OCI-M2 (cell line): ENCODE results near the gene CIC.

Source experiments
- DNase-seq: peaks from one replicate; lab custom pipeline; 2025; ENCODE audit not compliant: unreplicated experiment; lab: John Stamatoyannopoulos, UW

CIC gene

GRCh38 chr19:42242512-42243409 lies 26.3 kb upstream of the CIC start, which contains the start of gene GSK3A:
Gene GSK3A, minus strand, starts transcription at chr19:42242602. Its CDS starts 137 bp downstream, at chr19:42242465.
- peak; percentile 94 for DNase-seq

DNA sequence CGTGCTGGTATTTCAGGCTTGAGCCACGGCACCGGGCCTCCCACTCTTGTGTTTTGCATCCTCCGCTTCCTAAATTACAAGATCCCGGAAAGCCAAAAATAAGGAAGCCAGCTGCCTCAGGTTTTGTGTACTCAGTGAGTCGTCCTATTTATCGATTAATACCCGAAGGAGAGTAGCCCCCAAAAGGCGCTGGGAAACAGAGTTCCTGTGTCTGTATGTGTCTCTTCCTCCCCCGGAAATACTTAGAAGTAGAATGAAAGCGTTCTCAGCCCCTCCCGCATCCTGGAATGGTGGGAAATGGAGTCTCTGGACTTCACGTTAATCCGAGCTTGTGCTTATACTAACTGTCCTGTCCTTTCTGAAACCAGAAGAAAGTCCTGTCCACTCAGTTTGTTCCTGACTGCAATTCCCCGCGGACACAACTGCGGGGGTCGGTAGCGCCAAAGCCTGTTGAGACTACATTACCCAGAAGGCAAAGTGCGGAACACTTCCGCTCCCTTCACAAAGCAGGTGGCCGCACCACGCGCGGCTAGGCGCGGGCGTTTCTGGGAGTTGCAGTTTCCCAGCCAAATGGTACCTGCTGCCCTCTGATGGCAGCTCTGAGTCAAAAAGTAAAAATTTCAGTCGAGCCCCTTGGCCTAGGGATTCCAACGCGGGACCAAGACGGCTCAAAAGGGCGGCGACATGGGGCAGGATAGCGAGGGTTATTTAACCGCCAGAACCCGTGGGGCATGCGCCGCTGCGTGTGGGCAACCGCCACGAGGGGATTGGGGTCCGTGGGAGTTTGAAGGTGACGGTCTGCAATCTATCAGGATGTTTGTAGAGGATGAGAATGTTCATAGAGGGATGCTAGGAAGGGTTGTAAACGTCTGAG lies 24.5 kb upstream of the CIC start:
- DNase-seq: peak; percentile 92

DNA sequence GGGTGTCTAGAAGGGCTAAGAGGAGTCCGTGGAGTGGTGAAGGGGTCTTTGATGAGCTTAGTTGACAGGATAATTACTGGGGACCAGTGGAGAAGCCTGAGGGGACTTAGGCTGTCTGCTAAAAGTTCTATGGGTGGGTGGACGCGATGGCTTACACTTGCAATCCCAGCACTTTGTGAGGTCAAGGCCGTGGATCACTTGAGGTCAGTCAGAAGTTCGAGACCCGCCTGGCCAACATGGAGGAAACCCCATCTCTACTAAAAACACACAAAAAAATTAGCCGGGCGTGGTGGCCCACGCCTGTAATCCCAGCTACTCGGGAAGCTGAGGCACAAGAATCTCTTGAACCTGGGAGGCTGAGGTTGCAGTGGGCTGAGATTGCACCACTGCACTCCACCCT lies 23.8 kb upstream of the CIC start:
- no peak for DNase-seq

DNA sequence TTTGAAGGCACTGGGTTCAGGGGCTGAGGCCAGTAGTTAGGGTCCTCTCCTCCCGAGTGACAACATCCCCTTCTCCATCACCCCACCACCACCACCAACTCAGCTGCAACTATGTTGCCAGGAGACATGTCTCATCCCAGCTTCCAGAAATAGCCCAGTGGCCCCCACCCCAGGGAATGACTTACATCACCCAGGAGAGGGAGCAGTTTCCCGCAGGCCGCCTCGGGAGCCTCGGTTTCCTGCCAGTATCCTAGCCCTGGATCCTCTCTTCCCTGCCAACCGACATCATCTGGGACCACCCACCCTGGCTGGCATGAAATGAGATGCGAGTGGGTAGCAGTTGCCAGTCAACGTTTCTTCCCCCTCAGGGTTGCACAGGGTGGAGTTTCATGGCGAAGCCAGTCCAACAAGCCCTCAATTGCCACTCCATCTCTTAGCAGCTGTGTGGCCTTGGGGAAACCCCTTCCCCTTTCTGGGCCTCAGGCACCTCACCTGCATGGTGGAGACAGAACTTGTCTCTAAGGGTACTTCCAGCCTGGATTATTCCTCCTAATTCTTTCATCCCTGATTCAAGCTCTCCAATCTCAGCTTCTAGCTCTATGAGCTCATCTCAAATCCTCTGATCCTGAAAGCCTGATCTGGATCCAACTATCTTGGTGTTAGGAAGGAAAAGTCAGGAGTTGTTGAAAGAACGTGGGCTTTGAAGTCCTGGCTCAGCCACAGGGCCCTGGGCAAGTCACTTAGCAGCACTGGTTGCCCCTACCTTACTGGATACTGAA lies 22.7 kb upstream of the CIC start:
- no peak for DNase-seq

- DNase-seq: no peak
Observed at GRCh38 chr19:42246922-42247639, 22.0 kb upstream of the CIC start.

- DNase-seq: no peak
Observed at GRCh38 chr19:42247640-42248199, 21.3 kb upstream of the CIC start.

DNA sequence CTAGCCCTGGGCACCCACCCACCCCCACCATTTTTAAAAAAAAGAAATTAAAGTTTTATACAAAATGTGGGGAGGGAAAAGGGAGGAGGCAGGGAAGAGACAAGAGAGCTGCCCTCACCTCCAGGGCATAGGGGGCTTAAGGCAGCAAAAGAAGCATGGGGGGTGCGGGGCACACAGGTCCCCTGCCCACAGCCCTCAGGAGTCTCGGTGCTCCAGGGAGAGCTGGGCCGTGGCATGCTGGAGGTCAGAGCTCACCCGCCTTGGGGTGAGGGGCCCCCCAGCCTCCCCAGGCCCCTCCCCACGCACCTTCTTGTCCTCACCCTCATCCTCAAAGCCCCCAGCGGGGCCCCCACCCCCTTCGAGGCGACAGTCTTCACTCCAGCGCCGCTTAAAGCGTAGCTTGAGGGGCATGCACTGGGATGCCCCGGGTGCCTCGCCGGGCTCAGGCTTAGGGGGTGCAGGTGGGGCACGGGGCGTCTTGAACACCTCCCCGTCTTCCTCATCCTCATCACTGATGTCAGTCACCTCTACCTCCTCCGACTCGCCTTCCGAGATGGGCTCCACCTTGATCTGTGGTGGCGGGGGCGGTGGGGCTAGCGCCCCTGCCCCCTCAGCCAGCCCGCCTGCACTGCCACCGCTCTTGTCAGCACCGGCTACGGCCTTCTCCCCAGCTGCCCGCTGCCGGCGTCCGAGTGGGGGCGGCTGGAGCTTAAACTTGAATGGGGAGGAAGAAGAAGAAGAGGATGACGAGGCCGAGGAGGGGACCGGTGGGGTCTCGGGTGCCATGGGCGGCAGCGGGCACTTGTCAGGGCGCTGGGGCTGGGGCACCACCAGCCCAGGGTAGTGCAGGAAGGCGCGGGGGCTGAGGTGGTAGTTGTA lies 20.5 kb upstream of the CIC start:
- no peak for DNase-seq

GRCh38 chr19:42249149-42249750 lies 19.8 kb upstream of the CIC start:
- DNase-seq: no peak

DNA sequence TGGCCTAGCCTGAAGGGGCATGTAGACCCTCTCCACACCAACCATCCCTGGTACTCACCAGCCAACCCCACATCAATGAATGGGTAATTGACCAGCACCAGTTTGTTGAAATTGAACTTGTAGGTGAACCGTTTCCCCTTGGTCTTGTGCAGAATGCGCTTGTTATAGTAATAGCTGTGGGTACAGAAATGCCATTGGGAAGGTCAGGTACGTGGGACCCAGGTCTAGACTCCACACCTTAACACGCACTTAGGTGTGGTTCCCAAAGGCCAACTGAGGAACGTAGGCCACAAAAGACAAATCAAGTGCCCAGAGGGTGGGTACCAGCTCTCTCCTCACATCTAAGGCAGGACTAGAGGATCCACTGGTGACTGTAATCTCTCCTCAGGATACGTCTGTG lies 19.3 kb upstream of the CIC start:
- DNase-seq: no peak

DNA sequence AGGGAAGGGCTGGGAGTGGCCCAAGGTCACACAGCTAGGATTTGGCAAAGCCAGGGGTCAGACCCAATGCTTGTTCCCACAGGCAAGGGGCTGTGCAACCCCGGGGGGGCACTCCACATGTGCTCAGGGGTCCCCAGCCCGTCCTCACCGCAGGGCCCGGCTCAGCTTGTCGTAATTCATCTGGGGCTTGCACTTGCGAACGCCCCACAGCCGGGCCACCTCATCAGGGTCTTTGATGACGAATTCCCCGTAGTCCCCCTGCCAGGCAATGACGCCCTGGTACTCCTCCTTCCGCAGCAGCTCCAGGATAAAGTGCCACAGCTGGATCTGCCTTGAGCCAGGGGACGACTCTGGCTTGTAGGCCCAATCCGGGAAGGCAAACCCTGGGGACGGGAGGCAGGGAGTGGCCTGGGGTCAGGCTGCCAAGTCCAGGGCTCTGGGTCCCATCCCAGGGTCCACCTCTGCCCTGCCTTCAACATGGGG lies 18.8 kb upstream of the CIC start:
- DNase-seq: no peak

DNA sequence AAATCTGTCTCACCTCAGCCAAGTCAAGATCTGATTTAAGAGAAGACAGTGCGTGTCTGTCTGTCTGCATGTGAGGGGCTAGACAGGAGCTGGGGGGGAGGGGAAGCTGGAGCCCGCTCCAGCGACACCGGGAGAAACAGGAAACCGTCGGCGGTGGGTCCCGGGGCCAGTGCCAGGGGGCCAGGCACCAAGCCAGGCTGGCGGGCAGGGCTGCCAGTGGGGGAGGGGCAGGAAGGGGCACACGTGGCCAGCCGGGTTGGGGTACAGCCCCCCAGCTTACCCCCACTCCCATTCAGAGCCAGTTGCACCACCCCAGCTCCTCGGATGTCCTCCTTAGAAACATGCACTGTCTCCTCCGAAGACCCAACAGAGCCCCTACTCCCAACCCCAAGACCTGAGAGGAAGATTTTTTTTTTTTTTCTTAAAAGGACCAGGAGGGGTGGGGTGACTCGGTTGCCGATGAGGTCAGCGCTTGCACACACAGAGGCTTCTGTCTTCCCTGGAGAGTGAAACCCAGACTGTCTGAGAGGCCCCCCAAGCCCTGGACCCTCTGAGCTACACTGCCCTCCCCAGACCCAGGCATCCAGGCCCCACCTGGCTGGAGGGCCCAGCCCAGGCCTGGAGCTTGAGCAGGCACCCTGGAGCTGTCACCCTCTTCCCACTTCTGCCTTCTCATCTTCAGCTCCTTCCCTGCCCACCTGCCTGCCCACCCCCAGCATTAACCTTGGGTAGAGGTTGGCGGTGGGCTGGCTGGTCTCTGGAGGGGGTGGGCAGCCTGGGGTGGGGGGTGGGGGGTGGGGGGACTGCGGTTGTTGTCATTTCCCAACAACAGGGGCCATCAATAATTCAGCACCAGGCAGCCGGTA lies 18.2 kb upstream of the CIC start:
- DNase-seq: no peak

DNA sequence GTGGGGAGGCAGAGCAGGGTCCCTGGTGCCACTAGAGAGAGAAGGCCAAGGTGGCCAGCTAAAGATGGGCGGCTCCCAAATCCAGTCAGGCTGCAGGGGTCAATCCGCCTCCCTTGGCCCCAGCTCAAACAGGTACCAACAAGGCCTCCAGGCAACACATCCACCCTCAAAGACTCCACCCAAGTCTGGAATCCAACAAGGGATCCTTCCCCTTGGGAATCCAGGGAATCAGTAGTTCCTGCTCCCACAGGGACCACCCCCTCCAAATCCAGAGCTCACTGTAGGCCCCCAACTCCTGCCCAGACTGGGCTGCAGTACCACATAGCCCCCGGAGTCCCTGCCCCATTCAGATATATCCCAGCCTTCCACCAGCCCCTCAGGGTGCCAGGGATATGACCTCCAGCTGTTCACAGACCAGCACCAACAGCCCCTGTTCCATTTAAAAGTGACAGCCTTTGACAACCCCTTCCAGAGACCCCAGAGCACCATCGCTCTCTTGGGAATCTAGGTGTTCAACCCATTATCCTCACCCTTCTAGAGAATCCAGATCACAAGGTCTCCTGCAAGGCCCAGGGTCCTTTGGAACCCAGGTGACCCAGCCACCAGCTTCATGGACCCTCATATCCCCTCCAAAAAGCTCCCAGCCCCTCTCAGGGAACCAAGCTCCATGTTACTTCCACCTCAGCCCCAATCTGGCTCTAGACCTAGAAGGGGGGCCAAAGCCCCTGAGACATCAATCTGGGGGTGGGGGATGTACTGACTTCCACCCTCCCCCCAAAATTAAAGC lies 17.3 kb upstream of the CIC start:
- DNase-seq: no peak

DNA sequence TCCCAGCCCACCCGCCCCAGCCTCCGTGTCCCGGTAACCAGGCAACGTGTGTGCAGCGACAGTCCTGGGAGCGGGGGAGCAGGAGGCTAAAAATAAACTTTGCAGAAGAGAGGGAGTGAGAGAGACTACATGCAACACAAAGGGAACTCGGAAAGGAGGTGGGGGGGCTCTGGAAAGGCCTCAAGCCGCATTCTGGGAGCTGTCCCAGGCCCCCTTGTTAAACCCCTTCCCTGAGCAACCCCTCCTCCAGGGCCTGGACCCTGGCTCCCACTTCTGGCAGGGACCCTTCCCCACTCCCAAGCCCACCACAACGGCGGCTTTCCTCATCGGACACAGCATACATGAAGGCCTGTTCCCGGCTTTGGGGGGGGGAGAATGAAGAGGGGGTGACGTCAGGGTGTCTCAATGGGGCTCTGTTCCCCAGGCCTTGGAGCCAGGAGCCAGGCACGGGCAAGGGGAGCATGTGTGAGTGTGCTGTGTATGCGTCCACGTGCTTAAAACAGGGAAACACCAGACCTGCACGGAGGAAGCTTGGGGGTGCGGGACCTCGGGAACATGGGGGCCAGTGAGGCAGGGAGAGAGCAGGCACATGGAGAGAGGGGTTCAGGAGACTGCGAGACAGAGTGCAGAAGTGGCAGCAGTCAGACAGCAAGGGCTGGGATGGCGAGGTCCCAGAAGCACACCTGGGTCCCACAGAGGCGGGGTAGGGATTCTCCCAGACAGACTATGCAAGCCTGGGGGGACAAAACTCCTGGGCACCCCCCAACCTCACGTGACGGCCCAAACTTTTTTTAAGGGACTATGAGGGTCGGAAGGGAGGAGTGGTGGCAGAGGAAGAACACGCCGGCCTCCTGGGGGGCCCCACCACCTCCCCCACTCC lies 16.4 kb upstream of the CIC start:
- DNase-seq: no peak

GRCh38 chr19:42253245-42254088 lies 15.6 kb upstream of the CIC start:
- no peak for DNase-seq
